Left lung (tissue), 14 donors: ENCODE results near the gene PAAF1. TPM values are rescaled to one million over a fixed set of nuclear protein-coding genes. Genes with fewer than 3 reads are reported as not detected.
A peak's percentile ranks its signal among the peaks of the same experiment; 100 is the strongest.

Experiments used
- ATAC-seq: fragments of 200-7000 bp; cut with Tn5 transposase; one replicate; pipeline ENCODE4 v1.9.1; 2020; ENCODE audit warnings: moderate library complexity
- DNase-seq, 4 donors: peaks; one replicate each; pipeline ENCODE4 v3.0.0-alpha.2; 2013 to 2020
- H3K27ac ChIP-seq, 2 donors: fragments of 200-600 bp; sonication (generic) in 1 of 2; one replicate each; pipeline versions ENCODE4 v1.5.0 to v1.8.0; 2020 to 2021
- H3K27me3 ChIP-seq, 2 donors: fragments of 200-600 bp; sonication (generic) in 1 of 2; one replicate each; pipeline versions ENCODE4 v1.5.0 to v1.8.0; 2020 to 2021
- H3K36me3 ChIP-seq, 2 donors: fragments of 200-600 bp; sonication (generic) in 1 of 2; one replicate each; pipeline versions ENCODE4 v1.5.0 to v1.8.0; 2020 to 2021
- H3K4me1 ChIP-seq, 2 donors: fragments of 200-600 bp; one replicate each; pipeline ENCODE4 v1.8.0; 2021
- H3K4me3 ChIP-seq, 2 donors: fragments of 200-600 bp; sonication (generic) in 1 of 2; one replicate each; pipeline versions ENCODE4 v1.5.0 to v1.8.0; 2020 to 2021; ENCODE audit warnings: mild to moderate bottlenecking in 1 of 2
- H3K9me3 ChIP-seq, 2 donors: fragments of 200-600 bp; sonication (generic) in 1 of 2; one replicate each; pipeline versions ENCODE4 v1.5.0 to v1.8.0; 2020 to 2021
- CTCF ChIP-seq, 2 donors: fragments of 200-600 bp; sonication (generic) in 1 of 2; IDR thresholded peaks; one replicate each; pipeline versions ENCODE4 v1.5.0 to v1.8.0; 2021; ENCODE audit warnings: antibody characterized with exemption in 2 of 2
- intact Hi-C, 2 donors: fragments of 100-400 bp; cut with DNase I; formaldehyde crosslinking; loops; one replicate each; pipeline versions ENCODE4 v1.11.2 to v1.14.2; 2022
- long read RNA-seq, 12 donors: library from polyadenylated mRNA in 2 of 12; unstranded in 2 of 12; transcript quantifications; one replicate each; pipeline ENCODE4 v2.0.0 and lab custom pipeline, GENCODE V29; 2019 to 2026
- polyA plus RNA-seq, 6 donors: library from polyadenylated mRNA; unstranded; fragments of 120-200 nt; gene quantifications; one replicate each; pipeline ENCODE4 v1.2.1, GENCODE V29; 2013; ENCODE audit not compliant: insufficient read length in 6 of 6
- total RNA-seq, 2 donors: library from RNA; stranded (reverse); fragmentation: NEBNext Ultra II Directional; extraction: Animal tissue kit (Norgen Biotek cat#: 25700); gene quantifications; one replicate each; pipeline ENCODE4 v1.2.1, GENCODE V29; 2021
- donor health status: DM: no; HTN: yes; CAD: no.
- donor health status: DM: no; HTN: no; CAD: no.

The PAAF1 gene
- 10 to 100 TPM; 13.0 to 17.0 TPM for total RNA-seq
- polyA plus RNA-seq: 10 to 100 TPM; 33.0 to 47.3 (median 35.4) TPM
- long read RNA-seq, donor 1, full-length matches to known transcripts: 12 of 22 reads
- long read RNA-seq, donor 1, partial matches to known transcripts: 10 of 22 reads
- long read RNA-seq, donor 1, other reads (novel, unspliced or antisense): 0 of 22 reads
- long read RNA-seq, donor 2, full-length matches to known transcripts: 8 of 16 reads
- long read RNA-seq, donor 2, partial matches to known transcripts: 8 of 16 reads
- long read RNA-seq, donor 2, other reads (novel, unspliced or antisense): 0 of 16 reads
- long read RNA-seq, donor 3, full-length matches to known transcripts: 8 of 8 reads
- long read RNA-seq, donor 3, partial matches to known transcripts: 0 of 8 reads
- long read RNA-seq, donor 3, other reads (novel, unspliced or antisense): 0 of 8 reads
- long read RNA-seq, donor 4, full-length matches to known transcripts: 17 of 21 reads
- long read RNA-seq, donor 4, partial matches to known transcripts: 2 of 21 reads
- long read RNA-seq, donor 4, other reads (novel, unspliced or antisense): 2 of 21 reads
- long read RNA-seq, donor 5, full-length matches to known transcripts: 8 of 124 reads
- long read RNA-seq, donor 5, partial matches to known transcripts: 116 of 124 reads
- long read RNA-seq, donor 5, other reads (novel, unspliced or antisense): 0 of 124 reads
- long read RNA-seq, donor 6, full-length matches to known transcripts: 6 of 97 reads
- long read RNA-seq, donor 6, partial matches to known transcripts: 91 of 97 reads
- long read RNA-seq, donor 6, other reads (novel, unspliced or antisense): 0 of 97 reads
- long read RNA-seq, donor 7, full-length matches to known transcripts: 5 of 30 reads
- long read RNA-seq, donor 7, partial matches to known transcripts: 14 of 30 reads
- long read RNA-seq, donor 7, other reads (novel, unspliced or antisense): 11 of 30 reads
- long read RNA-seq, donor 8, full-length matches to known transcripts: 7 of 13 reads
- long read RNA-seq, donor 8, partial matches to known transcripts: 6 of 13 reads
- long read RNA-seq, donor 8, other reads (novel, unspliced or antisense): 0 of 13 reads
- long read RNA-seq, donor 9: 0 reads
- long read RNA-seq, donor 10, full-length matches to known transcripts: 10 of 11 reads
- long read RNA-seq, donor 10, partial matches to known transcripts: 0 of 11 reads
- long read RNA-seq, donor 10, other reads (novel, unspliced or antisense): 1 of 11 reads
- long read RNA-seq, donor 11, full-length matches to known transcripts: 6 of 34 reads
- long read RNA-seq, donor 11, partial matches to known transcripts: 28 of 34 reads
- long read RNA-seq, donor 11, other reads (novel, unspliced or antisense): 0 of 34 reads
- long read RNA-seq, donor 12, full-length matches to known transcripts: 7 of 20 reads
- long read RNA-seq, donor 12, partial matches to known transcripts: 13 of 20 reads
- long read RNA-seq, donor 12, other reads (novel, unspliced or antisense): 0 of 20 reads

DNA sequence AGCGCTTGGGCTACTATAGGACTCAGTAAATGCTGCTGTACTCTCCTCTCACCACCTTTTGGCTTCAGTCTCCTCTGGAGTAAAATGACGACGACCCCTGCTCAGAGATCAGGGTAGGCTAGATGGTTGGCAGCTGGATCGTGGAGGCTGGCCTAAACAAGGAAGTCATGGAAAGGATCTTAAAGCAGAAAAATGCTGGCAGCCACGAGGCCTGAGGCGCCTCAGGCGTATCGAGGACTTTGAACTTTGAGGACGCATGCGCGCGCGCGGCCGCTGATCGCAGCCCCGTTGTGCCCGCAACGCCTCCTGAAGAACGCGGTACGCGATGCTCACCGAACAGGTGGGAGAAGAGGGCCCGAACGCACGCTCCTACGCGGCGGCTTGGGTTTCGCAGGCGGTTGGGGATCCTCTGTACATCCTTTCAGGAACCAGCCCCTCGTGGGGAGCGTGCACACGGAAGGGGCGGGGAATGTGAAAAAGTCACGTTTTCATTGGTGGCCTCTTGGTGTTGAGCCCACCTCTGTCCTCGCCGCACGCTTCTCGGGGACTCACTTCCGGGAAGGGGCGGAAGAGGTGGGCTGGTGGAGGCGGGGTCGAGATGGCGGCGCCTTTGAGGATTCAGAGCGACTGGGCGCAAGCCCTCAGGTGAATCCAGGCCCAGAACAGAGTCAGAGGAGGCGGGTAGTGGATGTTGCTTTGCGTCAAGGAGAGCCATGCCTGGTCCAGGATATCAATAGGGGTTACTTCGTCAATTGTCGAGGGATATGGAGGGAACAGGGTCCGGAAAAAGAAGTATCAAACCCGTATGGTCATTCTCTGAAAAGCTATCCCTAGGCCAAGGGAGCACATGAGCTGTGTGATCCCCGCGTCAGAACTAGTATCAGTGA lies at the start of gene PAAF1, which contains the start of gene COA4:
Gene PAAF1 (plus strand): TSS at position 576 of the 887 bp plus-strand sequence. CDS start 23 bp downstream, at position 599.
Gene COA4 (minus strand): TSS at position 423 of the 887 bp plus-strand sequence. CDS start 3,468 bp downstream, outside the sequence.
- no peak for TF ChIP-seq CTCF (IDR thresholded peaks at IDR 0.05)
- peaks cover 0 to 27% of the 10 kb centered on the region in 2 donors for H3K36me3 ChIP-seq
- H3K27me3 ChIP-seq: no peaks in the 10 kb centered on the region
- DNase-seq: peak; percentile 95 to 97 (median 96)
- H3K27ac ChIP-seq: peak within 1 kb of the TSS; percentile 70 to 84
- peak; percentile 99 for ATAC-seq
- H3K9me3 ChIP-seq: no peaks in the 10 kb centered on the region
- peak within 1 kb of the TSS; percentile 60 to 66 for H3K4me3 ChIP-seq
- peaks cover 0 to 24% of the 10 kb centered on the region in 2 donors for H3K4me1 ChIP-seq
- intact Hi-C loops: no loop called here

- Histone ChIP-seq H3K4me1 (peaks cover 0 to 4% of the 10 kb centered on the region in 2 donors), H3K9me3 (no peaks in the 10 kb centered on the region), H3K27me3 (no peaks in the 10 kb centered on the region), H3K27ac (no peak overlapping the region), H3K36me3 (peaks cover 0 to 43% of the 10 kb centered on the region in 2 donors), H3K4me3 (no peak overlapping the region)
- no peak for DNase-seq
- intact Hi-C loops: no loop called here
- TF ChIP-seq CTCF (IDR thresholded peaks at IDR 0.05): no peak
- ATAC-seq: no peak
Measured at GRCh38 chr11:73830261-73830660, 46.5 kb upstream of the PAAF1 start.

DNA sequence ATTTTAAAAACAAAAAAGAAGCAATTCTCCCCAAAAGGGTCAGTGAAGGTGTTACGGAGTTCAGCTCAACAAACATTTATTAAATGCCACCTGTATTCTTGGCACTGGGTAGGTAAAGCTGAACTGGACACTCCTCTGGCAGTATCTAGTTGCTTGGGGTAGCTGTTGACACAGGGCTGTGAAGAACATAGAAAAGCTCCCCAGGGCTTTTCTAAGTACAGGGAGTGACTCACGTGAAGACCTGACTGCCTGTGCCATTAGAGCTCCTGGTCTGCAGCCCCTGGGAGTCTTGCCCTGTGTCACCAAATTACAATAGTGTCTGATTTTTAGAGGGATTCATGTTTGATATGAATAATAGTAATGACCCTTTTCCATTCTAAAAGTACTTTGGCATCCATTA lies 43.7 kb upstream of the PAAF1 start:
- Histone ChIP-seq H3K4me1 (peaks cover 0 to 4% of the 10 kb centered on the region in 2 donors), H3K4me3 (no peak overlapping the region), H3K27me3 (no peaks in the 10 kb centered on the region), H3K9me3 (no peaks in the 10 kb centered on the region), H3K27ac (no peak overlapping the region), H3K36me3 (peaks cover 0 to 23% of the 10 kb centered on the region in 2 donors)
- no peak for DNase-seq
- ATAC-seq: peak; percentile 78
- TF ChIP-seq CTCF (IDR thresholded peaks at IDR 0.05): no peak
- intact Hi-C loops: no loop called here
